ES-I3 (cell line): ENCODE data around the gene DDX49.

Experiments used
- H3K36me3 ChIP-seq: 2 replicates; pipeline ENCODE4 v1.6.1; 2013; ENCODE audit warnings: mild to moderate bottlenecking, low read length, control low read depth, moderate library complexity; ENCODE audit not compliant: insufficient read depth
- H3K4me1 ChIP-seq: 2 replicates; pipeline ENCODE4 v1.6.1; 2013; ENCODE audit warnings: mild to moderate bottlenecking, control low read depth, low read length; ENCODE audit not compliant: insufficient read depth
- H3K9ac ChIP-seq: 2 replicates; pipeline ENCODE4 v1.6.1; 2013; ENCODE audit warnings: low read depth, mild to moderate bottlenecking, low read length, moderate library complexity
- H3K9me3 ChIP-seq: 2 replicates; pipeline ENCODE4 v1.6.1; 2013; ENCODE audit warnings: mild to moderate bottlenecking, low read length, moderate library complexity; ENCODE audit not compliant: control insufficient read depth, insufficient read depth

DDX49 gene

GRCh38 chr19:18954094-18954493 is 34.6 kb downstream of the DDX49 start:
- no peaks in the 10 kb centered on the region for H3K4me1 ChIP-seq
- H3K9me3 ChIP-seq, result no peaks in the 10 kb centered on the region
- no peak overlapping the region for H3K9ac ChIP-seq
- no peaks in the 10 kb centered on the region for H3K36me3 ChIP-seq

GRCh38 chr19:18955042-18955441 is 35.5 kb downstream of the DDX49 start:
- Histone ChIP-seq H3K4me1 (no peaks in the 10 kb centered on the region), H3K36me3 (no peaks in the 10 kb centered on the region), H3K9me3 (no peaks in the 10 kb centered on the region), H3K9ac (no peak overlapping the region)

GRCh38 chr19:18960370-18960769 is 40.9 kb downstream of the DDX49 start:
- Histone ChIP-seq H3K36me3 (no peaks in the 10 kb centered on the region), H3K4me1 (0 out of 2 replicates have a peak, but pooled peaks cover 3% of the 10 kb centered on the region), H3K9me3 (no peaks in the 10 kb centered on the region), H3K9ac (no peak overlapping the region)

GRCh38 chr19:18961767-18962620 is 42.5 kb downstream of the DDX49 start:
- Histone ChIP-seq H3K9me3 (no peaks in the 10 kb centered on the region), H3K9ac (no peak overlapping the region; the same call in 1 of the 2 replicates), H3K36me3 (no peaks in the 10 kb centered on the region), H3K4me1 (peaks cover 11% of the 10 kb centered on the region)

GRCh38 chr19:18964121-18964520 is 44.6 kb downstream of the DDX49 start:
- Histone ChIP-seq H3K36me3 (no peaks in the 10 kb centered on the region), H3K9ac (no peak overlapping the region), H3K9me3 (no peaks in the 10 kb centered on the region), H3K4me1 (peaks cover 11% of the 10 kb centered on the region)

- Histone ChIP-seq H3K36me3 (no peaks in the 10 kb centered on the region), H3K9ac (no peak overlapping the region; the same call in 1 of the 2 replicates), H3K4me1 (peaks cover 10% of the 10 kb centered on the region), H3K9me3 (no peaks in the 10 kb centered on the region)
Observed at GRCh38 chr19:18966307-18966706, 46.8 kb downstream of the DDX49 start.

GRCh38 chr19:18967358-18968146 is 48.0 kb downstream of the DDX49 start:
- Histone ChIP-seq H3K9me3 (no peaks in the 10 kb centered on the region), H3K36me3 (no peaks in the 10 kb centered on the region), H3K9ac (no peak overlapping the region), H3K4me1 (peaks cover 9% of the 10 kb centered on the region)

GRCh38 chr19:18969931-18970659 is 50.6 kb downstream of the DDX49 start:
- no peak overlapping the region for H3K9ac ChIP-seq
- H3K9me3 ChIP-seq, result no peaks in the 10 kb centered on the region
- peaks cover 9% of the 10 kb centered on the region for H3K4me1 ChIP-seq

GRCh38 chr19:18972301-18972811 is 52.8 kb downstream of the DDX49 start:
- no peaks in the 10 kb centered on the region for H3K4me1 ChIP-seq

More at GRCh38 chr19:18969931-18970659, 50.6 kb downstream of the DDX49 start:
- H3K36me3 ChIP-seq, result no peaks in the 10 kb centered on the region

GRCh38 chr19:18972851-18973250 is 53.3 kb downstream of the DDX49 start:
- no peaks in the 10 kb centered on the region for H3K9me3 ChIP-seq
- no peaks in the 10 kb centered on the region for H3K36me3 ChIP-seq
- no peak overlapping the region for H3K9ac ChIP-seq
- no peaks in the 10 kb centered on the region for H3K4me1 ChIP-seq

More at GRCh38 chr19:18972301-18972811, 52.8 kb downstream of the DDX49 start:
- no peak overlapping the region for H3K9ac ChIP-seq
- no peaks in the 10 kb centered on the region for H3K9me3 ChIP-seq
- H3K36me3 ChIP-seq, result no peaks in the 10 kb centered on the region

GRCh38 chr19:18975011-18975410 is 55.5 kb downstream of the DDX49 start:
- no peaks in the 10 kb centered on the region for H3K4me1 ChIP-seq
- H3K36me3 ChIP-seq, result no peaks in the 10 kb centered on the region
- no peaks in the 10 kb centered on the region for H3K9me3 ChIP-seq
- no peak overlapping the region for H3K9ac ChIP-seq

- Histone ChIP-seq H3K9ac (no peak overlapping the region), H3K4me1 (no peaks in the 10 kb centered on the region), H3K36me3 (no peaks in the 10 kb centered on the region), H3K9me3 (no peaks in the 10 kb centered on the region)
Observed at GRCh38 chr19:18975869-18976268, 56.4 kb downstream of the DDX49 start.
